GM23338 (cell line): ENCODE measurements around the gene MINK1.

ENCODE experiments used
- EZH2 ChIP-seq: fragments of 200-600 bp; sonication (generic); IDR thresholded peaks from one replicate; pipeline ENCODE4 v1.8.0; 2017; ENCODE audit warnings: antibody characterized with exemption, mild to moderate bottlenecking, low read depth; ENCODE audit not compliant: unreplicated experiment
- EZH2phosphoT487 ChIP-seq: fragments of 200-600 bp; sonication (generic); IDR thresholded peaks from one replicate; pipeline ENCODE4 v1.8.1; 2018; ENCODE audit warnings: antibody characterized with exemption; ENCODE audit not compliant: unreplicated experiment
- POLR2AphosphoS5 ChIP-seq: IDR thresholded peaks from 2 replicates; pipeline ENCODE4 v1.6.1; 2016; ENCODE audit warnings: antibody characterized with exemption, low read depth
- STAT1 ChIP-seq: IDR thresholded peaks from one replicate; pipeline ENCODE4 v1.6.1; 2016; ENCODE audit warnings: antibody characterized with exemption; ENCODE audit not compliant: unreplicated experiment
- TF ChIP-seq, protein P1 (sequence below), 2 experiments: fragments of 200-600 bp in 1 of 2; sonication (generic) in 1 of 2; conservative IDR thresholded peaks; 2 replicates each; pipeline versions ENCODE4 v1.5.1 to v1.6.1; 2016 to 2017; ENCODE audit warnings: antibody characterized with exemption in 2 of 2, low read depth in 2 of 2, mild to moderate bottlenecking in 2 of 2, moderate library complexity in 1 of 2
- TF ChIP-seq, protein P2 (sequence below): IDR thresholded peaks from one replicate; pipeline ENCODE4 v1.6.1; 2018; ENCODE audit warnings: antibody characterized with exemption; ENCODE audit not compliant: unreplicated experiment

DNA sequence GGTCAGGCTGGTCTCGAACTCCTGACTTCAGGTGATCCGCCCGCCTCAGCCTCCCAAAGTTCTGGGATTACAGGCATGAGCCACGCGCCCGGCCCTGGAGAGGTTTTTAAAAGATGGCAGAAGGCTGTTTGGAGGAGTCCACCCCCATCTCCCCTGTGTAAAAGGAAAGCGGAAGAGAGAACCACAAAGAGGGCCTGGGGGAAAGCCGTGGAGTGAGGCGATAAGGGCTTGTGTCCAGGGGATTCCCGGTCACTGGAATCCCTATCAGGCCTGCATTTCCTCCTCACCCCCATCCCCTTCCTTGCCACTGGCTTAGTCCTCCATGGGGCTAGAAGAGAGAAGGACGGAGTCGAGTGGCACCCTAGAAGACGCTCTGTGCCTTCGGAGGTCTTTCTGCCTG lies 98.8 kb downstream of the MINK1 start, which contains the start of gene GP1BA:
- TF ChIP-seq EZH2phosphoT487 (no peak), POLR2AphosphoS5 (no peak), EZH2 (no peak), STAT1 (no peak)
- TF ChIP-seq, protein P1, sequence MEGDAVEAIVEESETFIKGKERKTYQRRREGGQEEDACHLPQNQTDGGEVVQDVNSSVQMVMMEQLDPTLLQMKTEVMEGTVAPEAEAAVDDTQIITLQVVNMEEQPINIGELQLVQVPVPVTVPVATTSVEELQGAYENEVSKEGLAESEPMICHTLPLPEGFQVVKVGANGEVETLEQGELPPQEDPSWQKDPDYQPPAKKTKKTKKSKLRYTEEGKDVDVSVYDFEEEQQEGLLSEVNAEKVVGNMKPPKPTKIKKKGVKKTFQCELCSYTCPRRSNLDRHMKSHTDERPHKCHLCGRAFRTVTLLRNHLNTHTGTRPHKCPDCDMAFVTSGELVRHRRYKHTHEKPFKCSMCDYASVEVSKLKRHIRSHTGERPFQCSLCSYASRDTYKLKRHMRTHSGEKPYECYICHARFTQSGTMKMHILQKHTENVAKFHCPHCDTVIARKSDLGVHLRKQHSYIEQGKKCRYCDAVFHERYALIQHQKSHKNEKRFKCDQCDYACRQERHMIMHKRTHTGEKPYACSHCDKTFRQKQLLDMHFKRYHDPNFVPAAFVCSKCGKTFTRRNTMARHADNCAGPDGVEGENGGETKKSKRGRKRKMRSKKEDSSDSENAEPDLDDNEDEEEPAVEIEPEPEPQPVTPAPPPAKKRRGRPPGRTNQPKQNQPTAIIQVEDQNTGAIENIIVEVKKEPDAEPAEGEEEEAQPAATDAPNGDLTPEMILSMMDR (conservative IDR thresholded peaks at IDR 0.05; ENCODE audit: low read depth in 2 of 2), result no peak
- TF ChIP-seq, protein P2, sequence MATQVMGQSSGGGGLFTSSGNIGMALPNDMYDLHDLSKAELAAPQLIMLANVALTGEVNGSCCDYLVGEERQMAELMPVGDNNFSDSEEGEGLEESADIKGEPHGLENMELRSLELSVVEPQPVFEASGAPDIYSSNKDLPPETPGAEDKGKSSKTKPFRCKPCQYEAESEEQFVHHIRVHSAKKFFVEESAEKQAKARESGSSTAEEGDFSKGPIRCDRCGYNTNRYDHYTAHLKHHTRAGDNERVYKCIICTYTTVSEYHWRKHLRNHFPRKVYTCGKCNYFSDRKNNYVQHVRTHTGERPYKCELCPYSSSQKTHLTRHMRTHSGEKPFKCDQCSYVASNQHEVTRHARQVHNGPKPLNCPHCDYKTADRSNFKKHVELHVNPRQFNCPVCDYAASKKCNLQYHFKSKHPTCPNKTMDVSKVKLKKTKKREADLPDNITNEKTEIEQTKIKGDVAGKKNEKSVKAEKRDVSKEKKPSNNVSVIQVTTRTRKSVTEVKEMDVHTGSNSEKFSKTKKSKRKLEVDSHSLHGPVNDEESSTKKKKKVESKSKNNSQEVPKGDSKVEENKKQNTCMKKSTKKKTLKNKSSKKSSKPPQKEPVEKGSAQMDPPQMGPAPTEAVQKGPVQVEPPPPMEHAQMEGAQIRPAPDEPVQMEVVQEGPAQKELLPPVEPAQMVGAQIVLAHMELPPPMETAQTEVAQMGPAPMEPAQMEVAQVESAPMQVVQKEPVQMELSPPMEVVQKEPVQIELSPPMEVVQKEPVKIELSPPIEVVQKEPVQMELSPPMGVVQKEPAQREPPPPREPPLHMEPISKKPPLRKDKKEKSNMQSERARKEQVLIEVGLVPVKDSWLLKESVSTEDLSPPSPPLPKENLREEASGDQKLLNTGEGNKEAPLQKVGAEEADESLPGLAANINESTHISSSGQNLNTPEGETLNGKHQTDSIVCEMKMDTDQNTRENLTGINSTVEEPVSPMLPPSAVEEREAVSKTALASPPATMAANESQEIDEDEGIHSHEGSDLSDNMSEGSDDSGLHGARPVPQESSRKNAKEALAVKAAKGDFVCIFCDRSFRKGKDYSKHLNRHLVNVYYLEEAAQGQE, result no peak
